CD4-positive, alpha-beta T cell (primary cell): Measurements from ENCODE around the gene HDLBP. TPM values are rescaled to one million over a fixed set of nuclear protein-coding genes. Genes with fewer than 3 reads are reported as not detected.

Experiments used
- ATAC-seq: fragments of 200-7000 bp; cut with Tn5 transposase; one replicate; pipeline ENCODE4 v1.10.0; 2022; ENCODE audit warnings: mild to moderate bottlenecking; ENCODE audit not compliant: poor library complexity
- CTCF ChIA-PET: fragments of 350-600 bp; sonication (Branson Sonifier 250); formaldehyde crosslinking; loops from one replicate; lab custom pipeline; 2021; ENCODE audit warnings: antibody characterized with exemption, inconsistent platforms; lab: Charles Lee
- POLR2A ChIA-PET: fragments of 350-600 bp; sonication (Branson Sonifier 250); formaldehyde crosslinking; loops from one replicate; lab custom pipeline; 2021; ENCODE audit warnings: antibody characterized with exemption, inconsistent platforms; lab: Charles Lee
- DNase-seq, 14 experiments: peaks; one replicate each; pipeline ENCODE4 v3.0.0-alpha.2; 2013 to 2020; ENCODE audit warnings: mixed read lengths in 2 of 14
- H3K27ac ChIP-seq, 2 donors: one replicate each; pipeline versions ENCODE4 v1.5.1 to v1.7.0; 2013; ENCODE audit warnings: low read length in 2 of 2, low read depth in 1 of 2, mild to moderate bottlenecking in 1 of 2
- H3K27me3 ChIP-seq, 2 experiments: 1 replicate in 1 of 2; 2 replicates in 1 of 2; pipeline versions ENCODE4 v1.6.1 to v1.7.0; 2013; ENCODE audit warnings: low read length in 2 of 2, control low read depth in 1 of 2, mild to moderate bottlenecking in 1 of 2, moderate library complexity in 1 of 2; ENCODE audit not compliant: insufficient read depth in 2 of 2, control insufficient read depth in 1 of 2
- H3K36me3 ChIP-seq: one replicate; pipeline ENCODE4 v1.6.1; 2013; ENCODE audit warnings: low read length, control low read depth; ENCODE audit not compliant: insufficient read depth
- H3K4me1 ChIP-seq: one replicate; pipeline ENCODE4 v1.6.1; 2013; ENCODE audit warnings: low read length, control low read depth; ENCODE audit not compliant: insufficient read depth
- H3K4me3 ChIP-seq: one replicate; pipeline ENCODE4 v1.5.1; 2013; ENCODE audit warnings: mild to moderate bottlenecking, low read length, moderate library complexity
- H3K9me3 ChIP-seq, 2 experiments: 1 replicate in 1 of 2; 2 replicates in 1 of 2; pipeline versions ENCODE4 v1.6.1 to v1.7.0; 2013; ENCODE audit warnings: low read length in 2 of 2, mild to moderate bottlenecking in 2 of 2, control low read depth in 1 of 2, moderate library complexity in 1 of 2; ENCODE audit not compliant: control insufficient read depth in 1 of 2, insufficient read depth in 1 of 2
- H3K27ac Mint-ChIP-seq: one replicate; pipeline ENCODE4 v1.8.0; 2020; ENCODE audit warnings: mixed read lengths
- H3K27me3 Mint-ChIP-seq: one replicate; pipeline ENCODE4 v1.8.0; 2021; ENCODE audit warnings: mixed read lengths
- H3K36me3 Mint-ChIP-seq: one replicate; pipeline ENCODE4 v1.8.0; 2021; ENCODE audit warnings: low read depth, mixed read lengths
- H3K4me1 Mint-ChIP-seq: one replicate; pipeline ENCODE4 v1.8.0; 2021; ENCODE audit warnings: low read depth, mixed read lengths
- H3K4me3 Mint-ChIP-seq: one replicate; pipeline ENCODE4 v1.8.0; 2020; ENCODE audit warnings: mild to moderate bottlenecking, mixed read lengths
- H3K9me3 Mint-ChIP-seq: one replicate; pipeline ENCODE4 v1.8.0; 2020; ENCODE audit warnings: mixed read lengths
- CTCF ChIP-seq: fragments of 200-600 bp; IDR thresholded peaks from one replicate; pipeline ENCODE4 v1.8.0; 2022; ENCODE audit warnings: antibody characterized with exemption, mild to moderate bottlenecking
- intact Hi-C, 2 experiments: fragments of 100-400 bp; cut with DNase I in 1 of 2; cut with micrococcal nuclease in 1 of 2; formaldehyde crosslinking; loops; one replicate each; pipeline versions ENCODE4 v1.15.1 to v1.9.0; 2023 to 2025; cut with DNase I, micrococcal nuclease
- total RNA-seq, 174 experiments: library from RNA in 2 of 174; stranded (reverse) in 2 of 174; gene quantifications; one replicate each; pipeline ENCODE4 v1.2.3 and lab custom pipeline; 2021 to 2026

The HDLBP gene
- total RNA-seq, 2 experiments from 2014 or later = 82.0 to 97.9 TPM

DNA sequence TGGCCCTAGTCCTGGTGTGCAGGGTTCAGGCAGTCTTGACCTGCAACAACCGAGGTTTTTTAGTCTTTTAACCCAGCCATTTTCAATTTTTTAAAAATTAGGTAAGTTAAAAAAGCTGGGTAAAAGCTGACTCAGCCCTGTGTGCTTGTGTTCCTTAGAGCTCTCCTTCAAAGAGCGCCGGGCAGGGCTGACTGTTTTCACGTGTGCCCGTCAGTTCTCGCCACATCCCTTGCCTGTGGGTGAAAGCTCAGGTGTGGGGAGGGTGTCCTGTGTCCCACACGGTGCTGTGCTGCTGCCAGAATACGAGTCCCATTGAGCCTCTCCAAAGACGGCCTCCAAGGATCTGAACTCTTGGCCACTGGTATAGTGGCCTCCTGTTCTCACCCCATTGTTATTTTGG is 132.3 kb downstream of the HDLBP start:
- H3K27ac ChIP-seq = no peak overlapping the region
- CTCF ChIA-PET = no interaction called here
- DNase-seq (no peak), ATAC-seq (no peak)
- POLR2A ChIA-PET = no interaction called here
- H3K4me3 Mint-ChIP-seq = no peak overlapping the region
- intact Hi-C loops = no loop called here
- peaks cover 31% of the 10 kb centered on the region for H3K36me3 ChIP-seq
- H3K9me3 ChIP-seq = no peaks in the 10 kb centered on the region
- no peaks in the 10 kb centered on the region for H3K4me1 ChIP-seq
- H3K4me1 Mint-ChIP-seq = no peaks in the 10 kb centered on the region
- no peaks in the 10 kb centered on the region for H3K9me3 Mint-ChIP-seq
- H3K27me3 ChIP-seq = no peaks in the 10 kb centered on the region
- no peak overlapping the region for H3K27ac Mint-ChIP-seq
- H3K4me3 ChIP-seq = no peak overlapping the region
- peaks cover 25% of the 10 kb centered on the region for H3K36me3 Mint-ChIP-seq
- H3K27me3 Mint-ChIP-seq = no peaks in the 10 kb centered on the region
- no peak for TF ChIP-seq CTCF

DNA sequence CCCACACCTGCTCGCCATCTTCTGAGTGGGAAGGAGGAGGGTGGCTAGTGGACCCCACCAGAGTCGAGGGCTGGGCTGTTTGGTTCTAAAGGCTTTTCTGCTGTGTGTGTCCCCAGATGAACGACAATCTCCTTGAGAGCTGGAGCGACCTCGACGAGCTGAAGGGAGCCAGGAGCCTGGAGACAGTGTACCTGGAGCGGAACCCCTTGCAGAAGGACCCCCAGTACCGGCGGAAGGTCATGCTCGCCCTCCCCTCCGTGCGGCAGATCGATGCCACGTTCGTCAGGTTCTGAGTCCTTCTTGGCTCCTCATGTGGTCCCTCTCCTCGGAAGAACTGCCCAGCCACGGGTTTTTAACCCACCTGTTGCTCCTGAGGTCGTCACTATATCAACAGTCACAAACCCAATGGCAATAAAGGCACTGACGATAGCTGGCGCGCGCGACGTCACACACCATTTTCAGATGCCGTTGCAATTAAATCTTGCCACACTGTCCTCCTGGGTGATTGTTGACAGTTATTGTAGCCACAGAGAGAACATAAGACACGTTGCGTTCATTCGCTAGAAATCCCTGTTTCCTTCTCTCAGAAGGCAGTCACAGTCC is 132.8 kb downstream of the HDLBP start:
- no peaks in the 10 kb centered on the region for H3K4me1 ChIP-seq
- no peak overlapping the region for H3K27ac ChIP-seq
- ATAC-seq (no peak), DNase-seq (no peak)
- TF ChIP-seq CTCF = no peak
- Mint-ChIP-seq H3K27ac (no peak overlapping the region), H3K4me3 (no peak overlapping the region), H3K27me3 (no peaks in the 10 kb centered on the region), H3K36me3 (peaks cover 30% of the 10 kb centered on the region), H3K4me1 (no peaks in the 10 kb centered on the region), H3K9me3 (no peaks in the 10 kb centered on the region)
- H3K27me3 ChIP-seq = no peaks in the 10 kb centered on the region
- intact Hi-C loops = no loop called here
- ChIA-PET CTCF (no interaction called here), POLR2A (no interaction called here)
- H3K36me3 ChIP-seq = peaks cover 37% of the 10 kb centered on the region
- H3K9me3 ChIP-seq = no peaks in the 10 kb centered on the region
- H3K4me3 ChIP-seq = no peak overlapping the region

GRCh38 chr2:241182126-241182525 is 133.3 kb downstream of the HDLBP start:
- H3K4me3 Mint-ChIP-seq = no peak overlapping the region
- ChIA-PET POLR2A (no interaction called here), CTCF (no interaction called here)
- intact Hi-C loops = no loop called here
- Histone ChIP-seq H3K4me1 (no peaks in the 10 kb centered on the region), H3K4me3 (no peak overlapping the region), H3K27ac (no peak overlapping the region), H3K36me3 (peaks cover 42% of the 10 kb centered on the region), H3K27me3 (no peaks in the 10 kb centered on the region), H3K9me3 (no peaks in the 10 kb centered on the region)
- DNase-seq = no peak
- H3K4me1 Mint-ChIP-seq = no peaks in the 10 kb centered on the region
- peaks cover 35% of the 10 kb centered on the region for H3K36me3 Mint-ChIP-seq
- no peaks in the 10 kb centered on the region for H3K9me3 Mint-ChIP-seq
- no peaks in the 10 kb centered on the region for H3K27me3 Mint-ChIP-seq
- no peak overlapping the region for H3K27ac Mint-ChIP-seq
- no peak for ATAC-seq
- no peak for TF ChIP-seq CTCF
